Bone marrow (tissue), 2 donors: Measurements from ENCODE around the gene TNFRSF19.

Experiments
- DNase-seq, 2 donors: peaks; one replicate each; lab custom pipeline; 2025; lab: John Stamatoyannopoulos, UW

The TNFRSF19 gene

DNA sequence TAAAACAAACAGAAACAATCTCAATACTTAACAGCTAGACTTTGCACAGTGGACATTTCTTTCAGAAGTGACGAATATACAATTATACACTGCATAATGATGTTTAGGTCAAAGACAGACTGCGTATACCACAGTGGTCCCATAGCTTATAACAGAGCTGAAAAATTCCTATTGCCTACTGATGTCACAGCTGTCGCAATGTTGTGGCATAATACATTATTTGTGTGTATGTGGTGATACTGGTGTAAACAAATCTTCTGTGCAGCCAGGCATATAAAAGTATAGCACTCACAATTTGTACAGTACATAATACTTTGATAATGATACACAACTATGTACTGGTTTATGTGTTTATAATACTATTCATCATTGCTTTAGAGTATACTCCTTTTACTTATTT, 116.7 kb downstream of the TNFRSF19 start:
- DNase-seq = no peak

DNA sequence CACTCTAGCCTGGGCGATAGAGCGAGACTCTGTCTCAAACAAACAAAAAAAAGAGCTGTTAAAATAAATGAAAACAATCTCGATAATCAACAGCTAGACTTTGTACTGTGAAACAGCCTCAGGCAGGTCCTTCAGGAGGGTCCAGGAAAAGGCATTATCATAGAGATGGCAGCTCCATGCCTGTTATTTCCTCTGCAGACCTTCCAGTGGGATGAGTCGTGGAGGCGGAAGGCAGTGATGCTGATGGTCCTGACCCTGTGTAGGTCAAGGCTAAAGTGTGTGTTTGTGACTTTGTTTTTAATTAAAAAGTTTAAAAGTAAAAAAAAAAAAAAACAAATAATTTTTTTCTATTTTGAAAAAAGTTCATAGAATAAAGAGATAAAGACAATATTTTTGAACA, 117.4 kb downstream of the TNFRSF19 start:
- no peak for DNase-seq

DNA sequence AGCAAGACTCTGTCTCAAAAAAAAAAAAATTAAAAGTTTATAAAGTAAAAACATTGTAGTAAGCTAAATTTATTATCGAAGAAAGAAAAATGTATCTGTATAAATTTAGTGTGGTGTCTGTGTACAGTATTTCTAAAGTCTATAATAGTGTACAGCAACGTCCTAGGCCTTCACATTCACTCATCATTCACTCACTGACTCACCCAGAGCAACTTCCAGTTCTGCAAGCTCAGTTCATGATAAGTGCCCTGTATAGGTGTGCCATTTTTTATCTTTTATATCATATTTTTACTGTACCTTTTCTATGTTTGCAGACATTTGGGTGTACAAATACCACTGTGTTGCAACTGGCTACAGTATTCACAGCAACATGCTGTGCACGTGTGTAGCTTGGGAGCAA, 118.1 kb downstream of the TNFRSF19 start:
- no peak for DNase-seq

DNA sequence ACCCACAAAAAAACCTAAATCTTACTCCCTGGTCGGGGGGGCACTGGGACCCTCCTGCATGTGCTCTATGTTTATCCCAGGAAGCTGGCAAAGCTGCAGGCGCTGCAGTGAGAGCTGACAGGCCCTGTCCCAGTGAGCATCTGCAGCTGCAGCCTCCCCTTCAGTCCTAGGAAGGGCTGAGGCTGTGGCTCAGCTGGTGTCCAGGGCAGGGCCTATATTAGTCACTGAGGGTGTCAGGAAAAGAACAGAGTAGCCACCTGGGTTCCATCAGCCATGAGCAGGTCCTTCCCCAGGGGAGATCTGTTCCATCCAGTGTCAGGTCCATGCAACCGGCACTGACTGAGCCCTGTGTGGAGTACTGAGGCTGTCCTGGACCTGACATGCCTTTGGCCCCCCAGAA, 120.5 kb downstream of the TNFRSF19 start:
- no peak for DNase-seq

DNA sequence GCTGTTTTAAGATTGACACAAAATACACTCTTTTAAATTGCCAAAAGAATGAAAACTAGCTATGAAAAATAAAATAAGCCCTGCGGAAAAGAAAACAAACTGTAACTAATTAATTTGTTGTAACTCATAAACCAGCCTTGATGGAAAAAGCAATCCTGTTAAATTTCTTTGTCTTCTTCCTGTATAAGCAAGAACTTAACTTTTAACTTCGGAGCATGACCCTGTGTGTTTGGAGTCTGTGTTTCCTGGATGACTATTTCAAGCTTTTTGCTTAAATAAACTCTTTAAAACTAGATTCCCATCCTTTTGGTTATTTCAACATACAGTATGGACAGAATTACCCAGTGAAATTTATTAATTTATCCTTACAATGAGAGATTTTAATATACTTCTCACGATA, 122.6 kb downstream of the TNFRSF19 start:
- no peak for DNase-seq

DNA sequence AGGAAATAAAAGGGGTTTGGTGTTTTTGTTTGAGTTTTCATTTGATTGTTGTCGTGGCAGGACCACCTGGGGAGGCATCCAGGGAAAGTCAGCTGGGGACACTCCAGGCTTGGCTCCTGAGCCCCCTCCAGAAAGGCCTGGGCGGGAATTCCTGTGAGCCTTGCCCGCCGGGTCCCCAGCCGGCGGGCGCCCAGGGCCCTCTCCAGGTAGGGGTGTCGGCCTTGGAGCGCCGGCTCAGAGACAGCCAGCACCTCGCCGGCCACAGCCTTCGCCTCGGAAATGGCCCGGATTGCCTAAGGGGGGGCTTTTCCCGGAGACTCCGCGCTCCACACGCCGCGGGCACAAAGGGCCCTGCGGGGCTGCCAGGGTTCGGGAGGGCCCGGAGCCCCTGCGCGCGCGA, 125.0 kb downstream of the TNFRSF19 start:
- DNase-seq = no peak

DNA sequence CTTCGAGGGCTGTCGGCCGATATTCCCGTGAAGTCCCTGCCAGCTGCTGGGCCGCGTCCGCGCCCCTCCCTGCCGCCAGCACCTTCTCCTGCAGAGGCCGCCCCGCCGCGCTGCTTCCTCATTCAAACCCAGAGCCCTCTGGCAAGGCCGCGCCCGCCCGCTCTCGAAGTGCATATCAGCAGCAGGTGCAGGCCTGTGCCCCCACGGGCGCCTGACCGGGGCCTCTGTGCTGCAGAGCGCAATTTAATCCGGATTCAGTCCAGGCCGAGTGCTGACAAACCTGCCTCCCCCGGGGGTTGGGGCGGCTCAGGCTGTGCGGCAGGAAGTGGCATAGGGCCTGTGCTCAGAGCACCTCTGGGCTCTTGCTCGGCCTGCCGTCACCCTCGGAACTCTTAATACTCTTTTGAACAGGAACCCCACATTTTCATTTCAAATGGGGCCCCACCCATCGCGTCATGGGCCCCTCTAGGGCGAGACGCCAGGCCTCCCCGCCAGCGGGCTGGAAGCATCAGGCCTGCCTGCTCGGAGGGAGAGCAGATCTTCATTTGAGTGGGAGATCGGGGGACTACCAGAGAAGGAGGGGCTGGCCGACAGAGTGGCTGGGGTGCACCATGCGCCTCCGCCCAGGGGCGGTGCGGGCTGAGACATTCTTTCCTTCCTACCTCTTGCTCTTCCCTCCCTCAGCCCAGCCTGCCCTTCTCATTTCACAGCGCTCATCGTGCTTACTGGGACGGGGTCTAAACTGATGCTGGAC, 125.7 kb downstream of the TNFRSF19 start:
- no peak for DNase-seq

DNA sequence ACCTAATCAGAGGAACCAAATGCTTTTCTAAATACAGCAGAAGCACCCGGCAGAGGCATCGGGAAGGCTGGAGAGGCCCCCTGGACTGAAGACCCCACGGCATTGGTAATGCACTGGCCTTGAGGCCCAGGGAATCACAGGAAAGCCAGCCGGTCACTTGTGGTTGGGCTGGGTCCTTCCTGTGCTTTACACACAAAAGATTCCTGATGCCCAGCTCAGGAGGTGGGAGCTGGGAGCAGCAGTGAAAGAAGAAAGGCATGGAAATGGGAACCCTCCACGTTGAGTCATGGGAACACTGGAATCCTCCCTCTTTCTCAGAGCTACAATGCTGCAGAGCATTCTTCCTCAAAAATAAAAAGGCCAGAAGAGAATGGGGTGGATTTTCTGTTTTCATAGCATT, 126.4 kb downstream of the TNFRSF19 start:
- no peak for DNase-seq

DNA sequence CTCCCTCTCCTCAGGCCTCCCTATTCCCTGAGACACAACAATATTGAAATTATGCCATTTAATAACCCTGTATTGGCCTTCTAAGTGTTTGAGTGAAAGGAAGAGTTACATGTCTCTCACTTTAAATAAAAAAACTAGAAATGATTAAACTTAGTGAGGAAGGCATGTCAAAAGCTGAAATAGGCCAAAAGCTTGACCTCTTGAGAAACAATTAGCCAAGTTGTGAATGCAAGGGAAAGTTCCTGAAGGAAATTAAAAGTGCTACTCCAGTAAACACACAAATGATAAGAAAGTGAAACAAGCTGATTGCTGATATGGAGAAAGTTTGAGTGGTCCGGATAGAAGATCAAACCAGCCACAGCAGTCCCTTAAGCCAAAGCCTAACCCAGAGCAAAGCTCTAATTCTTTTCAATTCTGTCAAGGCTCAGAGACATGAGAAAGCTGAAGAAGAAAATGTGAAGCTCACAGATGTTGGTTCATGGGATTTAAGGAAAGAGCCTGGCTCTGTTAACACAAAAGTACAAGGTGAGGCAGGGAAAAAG, 127.6 kb downstream of the TNFRSF19 start:
- DNase-seq = no peak

DNA sequence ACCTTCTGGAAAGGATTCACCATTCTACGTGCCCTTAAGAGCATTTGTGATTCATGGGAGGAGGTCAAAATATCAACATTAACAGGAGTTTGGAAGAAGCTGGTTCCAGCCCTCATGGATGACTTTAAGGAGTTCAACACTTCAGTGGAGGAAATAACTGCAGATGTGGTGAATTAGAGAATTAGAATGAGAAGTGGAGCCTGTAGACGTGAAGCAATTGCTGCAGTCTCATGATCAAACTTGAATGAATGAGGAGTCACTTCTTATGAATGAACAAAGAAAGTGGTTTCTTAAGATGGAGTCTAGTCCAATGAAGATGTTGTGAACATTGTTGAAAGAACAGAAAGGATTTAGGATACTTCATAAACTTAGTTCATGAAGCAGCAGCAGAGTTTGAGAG, 129.1 kb downstream of the TNFRSF19 start:
- DNase-seq = no peak

DNA sequence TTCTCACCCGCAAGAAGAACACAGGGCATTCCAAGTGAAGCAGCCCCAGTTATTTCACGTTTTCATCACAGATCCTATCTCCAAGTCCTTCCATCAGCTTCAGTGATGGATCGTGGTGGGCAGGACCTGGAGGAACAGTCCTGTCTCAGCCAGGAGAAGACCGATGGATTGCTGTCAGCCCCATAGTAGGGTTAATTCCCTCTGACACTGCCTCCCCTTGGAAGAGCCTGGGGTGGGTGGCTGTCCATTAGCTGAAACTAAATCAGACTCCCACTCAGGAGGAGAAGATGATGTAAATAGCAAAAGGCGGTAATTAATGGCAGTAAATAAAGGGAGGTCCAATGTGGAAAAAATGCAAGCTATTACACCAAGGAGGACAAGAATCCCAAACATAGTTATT, 131.0 kb downstream of the TNFRSF19 start:
- DNase-seq = no peak

DNA sequence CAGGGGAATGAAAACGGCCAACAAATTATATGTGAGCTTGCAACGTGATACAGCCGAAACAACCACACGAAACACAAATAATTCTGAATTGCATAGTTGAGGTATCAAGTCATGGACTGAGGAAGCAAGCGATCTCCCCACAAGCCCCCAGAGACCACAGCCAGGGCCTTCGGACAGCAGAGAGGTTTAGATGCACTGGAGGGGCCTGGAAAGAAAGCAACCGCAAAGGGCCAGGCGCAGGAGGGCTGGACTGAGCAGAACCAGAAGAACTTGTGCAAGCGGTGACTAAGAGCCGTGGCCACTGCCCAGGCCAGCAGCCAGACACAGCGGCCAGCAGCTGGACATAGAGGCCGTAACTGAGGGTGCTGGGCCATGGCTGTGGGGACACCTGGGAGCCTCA, 131.4 kb downstream of the TNFRSF19 start:
- DNase-seq = no peak

DNA sequence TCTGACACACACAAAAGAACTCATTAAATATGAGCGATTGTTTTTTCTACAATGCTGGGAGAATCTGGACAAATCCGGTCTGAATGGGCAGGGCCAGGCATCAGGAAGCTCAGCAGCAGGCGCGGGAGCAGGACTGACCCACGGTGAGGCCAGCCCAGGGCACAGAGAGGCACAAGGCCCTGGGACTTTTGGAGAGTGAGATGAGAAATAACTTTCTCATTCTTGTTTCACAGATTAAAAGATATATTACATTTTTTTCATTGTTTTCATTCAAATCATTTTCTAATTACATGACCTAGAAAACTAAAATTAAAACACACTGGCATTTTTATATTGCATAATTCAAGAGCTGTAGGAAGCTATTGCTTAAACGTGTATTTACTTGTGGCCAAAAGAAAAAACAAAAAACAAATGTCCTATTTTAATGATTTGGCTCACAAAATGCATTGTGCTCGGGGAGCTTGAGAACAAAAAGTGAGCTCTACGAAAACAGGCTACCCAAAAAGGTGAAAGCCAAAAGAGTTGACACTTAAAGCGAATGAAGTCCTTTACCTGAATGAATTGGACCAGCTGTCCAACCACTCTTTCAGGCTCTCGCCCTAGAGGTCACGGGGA, 133.1 kb downstream of the TNFRSF19 start:
- no peak for DNase-seq

DNA sequence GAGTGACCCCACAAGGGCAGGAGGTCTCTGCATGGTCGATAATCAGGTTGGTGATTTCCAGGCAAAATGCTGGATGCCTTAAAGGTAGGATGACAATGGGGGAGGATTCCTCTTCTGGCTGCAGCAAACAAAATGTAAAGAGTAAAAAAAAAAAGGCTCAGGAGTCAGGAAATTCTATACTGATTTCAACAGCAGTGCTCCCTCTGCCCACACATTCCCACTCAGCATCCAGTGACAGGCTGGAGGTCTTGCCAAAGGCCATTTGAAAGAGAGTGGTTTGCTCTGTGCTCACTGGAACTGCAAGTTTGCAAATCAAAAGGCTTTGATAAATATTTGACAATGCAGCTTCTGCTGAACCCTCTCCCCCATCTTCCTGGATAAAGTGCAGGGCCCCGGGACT, 135.4 kb downstream of the TNFRSF19 start:
- DNase-seq = no peak

DNA sequence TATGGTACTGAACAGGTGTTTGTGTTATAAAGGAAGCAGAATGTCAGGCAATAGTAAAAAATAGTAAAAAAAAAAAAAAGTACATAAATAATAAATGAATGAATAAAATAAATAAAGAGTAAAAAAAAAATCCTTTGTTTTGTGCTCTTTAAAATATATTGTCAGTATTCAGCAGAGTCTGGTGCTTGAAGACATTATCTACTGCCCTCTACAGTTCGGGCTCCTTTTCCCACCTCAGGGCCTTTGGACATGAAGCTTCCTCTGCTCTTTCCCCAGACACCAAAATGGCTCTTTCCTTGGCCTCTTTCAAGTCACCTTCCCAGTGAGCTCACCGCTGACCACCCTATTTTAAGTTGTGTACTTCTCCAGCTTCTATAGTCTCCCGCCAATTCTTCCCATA, 137.5 kb downstream of the TNFRSF19 start:
- DNase-seq = no peak

DNA sequence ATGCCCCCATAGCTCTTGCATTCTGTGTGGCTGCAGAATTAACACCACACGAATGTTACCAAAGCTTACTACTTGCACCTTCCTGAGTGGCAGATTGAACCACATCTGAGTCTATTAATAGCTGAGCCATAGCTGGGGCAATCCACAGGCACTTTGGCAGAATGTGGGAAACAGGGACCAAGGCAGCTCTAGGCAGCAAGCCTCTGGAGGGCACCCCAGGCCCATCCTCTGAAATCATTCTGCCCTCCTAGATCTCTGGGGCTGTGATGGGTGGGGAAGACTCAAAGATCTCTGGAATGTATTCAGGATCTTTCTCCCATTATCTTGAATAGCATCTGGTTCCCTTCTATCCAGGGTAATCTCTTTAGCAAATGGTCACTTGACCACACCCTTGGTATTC, 139.3 kb downstream of the TNFRSF19 start:
- DNase-seq = no peak

DNA sequence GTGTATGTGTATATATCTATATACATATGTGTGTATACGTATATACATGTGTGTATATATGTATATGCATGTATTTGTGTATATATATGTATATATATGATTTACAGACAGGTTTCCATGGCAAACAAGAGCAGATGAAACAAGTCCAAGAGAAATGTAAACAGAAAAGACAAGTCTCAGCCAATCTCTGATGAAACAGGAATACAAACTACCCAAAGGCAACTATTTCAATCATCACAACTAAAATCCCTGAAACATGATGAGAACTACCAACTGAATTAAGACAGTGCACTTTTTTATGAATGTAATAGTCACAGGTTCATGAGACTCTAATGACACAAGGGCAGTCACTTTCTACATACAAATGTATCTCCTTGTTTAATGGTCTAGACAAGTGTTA, 140.2 kb downstream of the TNFRSF19 start:
- DNase-seq = no peak

DNA sequence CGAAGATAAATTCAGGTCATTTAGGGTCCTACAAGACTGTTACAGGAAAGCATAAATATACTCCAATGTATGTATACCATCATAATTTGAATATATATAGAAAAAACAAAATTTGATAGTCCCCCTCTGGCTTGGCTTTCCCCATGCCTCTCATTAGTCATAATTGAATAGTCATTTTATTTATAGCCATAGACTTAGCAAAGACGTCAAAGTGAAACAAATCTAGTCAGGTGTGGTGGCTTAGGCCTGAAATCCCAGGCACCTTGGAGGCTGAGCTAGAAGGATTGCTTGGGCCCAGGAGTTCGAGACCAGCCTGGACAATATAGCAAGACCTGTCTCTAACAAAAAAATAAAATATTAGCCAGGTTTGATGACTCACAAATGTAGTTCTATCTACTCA, 141.1 kb downstream of the TNFRSF19 start:
- no peak for DNase-seq

DNA sequence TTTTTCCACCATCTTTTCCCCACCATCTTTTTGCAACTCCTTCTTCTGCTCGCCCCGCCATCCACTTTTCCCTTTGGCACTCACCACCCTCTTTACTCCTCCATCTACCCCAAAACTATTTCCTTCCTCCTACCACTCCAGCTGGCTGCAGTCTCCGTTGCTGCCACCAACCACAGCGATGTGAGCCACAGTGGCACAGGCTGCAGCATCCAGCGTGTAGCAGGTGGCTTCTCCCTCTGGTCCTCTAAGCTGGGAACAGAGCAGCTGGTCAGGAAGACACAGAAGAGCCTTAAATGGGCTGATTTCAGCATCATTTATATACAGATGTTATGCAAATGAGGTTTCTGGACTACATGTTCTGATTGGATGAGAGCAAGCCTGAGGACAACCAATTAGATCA, 144.5 kb downstream of the TNFRSF19 start:
- no peak for DNase-seq

DNA sequence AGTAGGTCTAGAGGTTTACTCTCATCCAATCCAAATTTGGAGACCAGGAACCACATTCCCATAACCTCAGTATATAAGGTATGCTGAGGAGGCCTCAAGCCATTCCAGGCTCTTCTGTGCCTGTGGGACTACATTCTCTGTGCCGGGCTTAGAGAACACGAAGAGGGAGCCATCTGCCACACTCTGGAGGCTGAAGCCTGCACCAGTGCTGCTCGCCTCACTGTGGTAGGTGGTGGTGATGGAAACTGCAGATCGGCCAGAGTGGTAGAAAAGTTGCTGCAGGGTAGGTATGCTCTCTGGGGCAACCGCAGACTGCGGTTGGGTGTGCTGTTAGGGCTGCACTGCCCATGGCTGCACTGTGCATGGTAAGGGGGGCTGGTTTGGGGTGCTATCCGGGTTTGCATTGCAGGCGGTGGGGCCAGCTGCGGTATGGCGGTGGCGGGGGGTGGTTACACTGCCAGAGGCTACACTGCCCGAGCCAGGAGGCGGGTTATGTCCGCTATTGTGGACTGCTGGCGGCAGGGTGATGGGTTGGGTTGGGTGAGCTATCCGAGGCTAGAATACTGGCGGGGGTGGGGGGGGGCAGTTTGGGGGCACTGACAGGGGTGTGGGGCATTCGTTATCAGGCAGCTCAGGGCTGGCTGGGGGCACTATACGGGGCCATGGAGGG, 145.0 kb downstream of the TNFRSF19 start:
- DNase-seq = no peak

DNA sequence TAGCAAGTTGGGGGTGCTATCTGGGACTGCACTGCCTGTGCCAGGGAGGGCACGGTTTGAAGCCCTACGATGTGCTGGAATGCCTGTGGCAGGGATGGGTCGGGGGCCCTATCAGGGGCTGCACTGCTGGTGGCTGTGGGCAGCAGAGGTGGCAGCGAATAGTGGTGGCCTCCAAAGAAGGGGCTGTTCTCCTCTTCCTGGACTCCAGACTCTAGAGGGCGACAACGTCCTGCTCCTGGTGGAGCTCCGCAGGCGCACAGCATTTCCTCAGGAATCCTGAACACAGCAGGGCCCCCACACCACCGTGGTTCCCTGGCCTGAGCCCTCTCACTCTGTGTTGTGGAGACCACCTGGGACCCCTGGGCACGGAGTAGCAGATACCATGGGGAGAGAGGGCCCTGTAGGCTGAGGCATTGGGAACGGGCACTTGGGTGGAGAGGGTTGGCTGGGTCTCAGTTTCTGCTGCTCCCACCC, 145.6 kb downstream of the TNFRSF19 start:
- no peak for DNase-seq

DNA sequence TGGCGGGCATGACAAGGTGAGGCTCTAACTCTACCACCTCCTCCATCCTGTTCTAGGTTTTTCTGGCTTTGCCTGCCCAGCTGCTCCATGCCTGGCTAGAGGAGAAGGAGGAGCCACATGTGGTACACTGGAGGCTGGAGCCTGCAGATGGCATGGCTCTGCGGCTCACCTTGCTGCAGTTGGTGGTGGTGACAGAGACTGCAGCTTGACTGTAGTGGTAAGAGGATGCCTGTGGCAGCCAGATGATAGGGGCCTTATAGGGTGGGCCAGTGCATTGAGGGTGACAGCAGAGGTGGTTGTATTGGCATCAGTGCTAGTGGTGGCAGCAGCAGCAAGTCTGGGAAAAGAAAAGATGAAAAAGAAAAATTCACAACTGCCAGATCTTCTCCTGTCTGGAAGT, 146.2 kb downstream of the TNFRSF19 start:
- DNase-seq = no peak

DNA sequence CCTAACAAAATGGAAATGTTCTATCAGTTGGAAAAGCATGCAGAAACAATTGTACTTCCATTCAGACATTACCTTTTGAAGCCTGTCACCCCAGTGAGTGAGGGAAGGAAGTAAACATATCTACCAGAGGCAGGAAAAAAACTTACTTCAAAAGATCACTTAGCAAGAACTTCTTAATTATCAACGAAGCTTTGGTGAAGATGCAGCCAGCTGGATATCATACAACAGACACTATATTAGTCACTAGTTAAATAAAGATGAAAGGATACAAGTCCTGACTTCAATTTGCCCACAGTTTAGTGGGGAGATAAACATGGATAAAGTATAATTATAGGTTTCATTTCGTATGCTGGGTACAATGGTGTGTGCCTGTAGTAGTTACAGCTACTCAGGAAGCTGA, 148.8 kb downstream of the TNFRSF19 start:
- no peak for DNase-seq
